NCI-H69 (cell line): ENCODE measurements around the gene SARDH.
"Not testable (repeated sequence)": the region's sequence is repeated elsewhere in the genome, so short reads cannot be mapped to it uniquely, and the experiment has no call there.

ENCODE experiments used
- DNase-seq: peaks from one replicate; lab custom pipeline; 2025; lab: John Stamatoyannopoulos, UW

The SARDH gene

GRCh38 chr9:133777068-133777791 lies 39.1 kb upstream of the SARDH start:
- DNase-seq: no peak

GRCh38 chr9:133775951-133776905 lies 38.1 kb upstream of the SARDH start:
- DNase-seq: no peak

GRCh38 chr9:133775291-133775690 lies 37.1 kb upstream of the SARDH start:
- no peak for DNase-seq

GRCh38 chr9:133774799-133775198 lies 36.6 kb upstream of the SARDH start:
- DNase-seq: no peak

GRCh38 chr9:133773889-133774655 lies 35.9 kb upstream of the SARDH start:
- no peak for DNase-seq

- no peak for DNase-seq
These were observed 34.4 kb upstream of the SARDH start for GRCh38 chr9:133772581-133772980.

GRCh38 chr9:133771486-133772482 lies 33.6 kb upstream of the SARDH start:
- no peak for DNase-seq

GRCh38 chr9:133770076-133770777 lies 32.1 kb upstream of the SARDH start:
- no peak for DNase-seq

GRCh38 chr9:133769511-133770075 lies 31.4 kb upstream of the SARDH start:
- no peak for DNase-seq

GRCh38 chr9:133768859-133769510 lies 30.8 kb upstream of the SARDH start:
- DNase-seq: no peak

GRCh38 chr9:133768371-133768858 lies 30.3 kb upstream of the SARDH start:
- DNase-seq: no peak

GRCh38 chr9:133767625-133768024 lies 29.5 kb upstream of the SARDH start:
- DNase-seq: no peak

- no peak for DNase-seq
These were observed 28.9 kb upstream of the SARDH start for GRCh38 chr9:133767008-133767407.

- DNase-seq: not testable (repeated sequence)
These were observed 28.1 kb upstream of the SARDH start for GRCh38 chr9:133766234-133766633.

GRCh38 chr9:133763272-133764183 lies 25.4 kb upstream of the SARDH start:
- DNase-seq: no peak

- DNase-seq: no peak
These were observed 24.5 kb upstream of the SARDH start for GRCh38 chr9:133762488-133763271.

- no peak for DNase-seq
These were observed 23.6 kb upstream of the SARDH start for GRCh38 chr9:133761641-133762248.
